Fibroblast of lung (primary cell): ENCODE results near the gene TMEM134. TPM values are rescaled to one million over a fixed set of nuclear protein-coding genes. Genes with fewer than 3 reads are reported as not detected.
A peak's percentile ranks its signal among the peaks of the same experiment; 100 is the strongest.

Experiments
- DNase-seq, 2 donors: peaks; one replicate each; pipeline versions ENCODE4 v3.0.0 to v3.0.0-alpha.2; 2010; ENCODE audit warnings: low read depth in 2 of 2
- H2AFZ ChIP-seq: 2 replicates; pipeline ENCODE4 v1.5.1; 2012; ENCODE audit warnings: low read length, control low read depth, inconsistent platforms
- H3K27ac ChIP-seq: 2 replicates; pipeline ENCODE4 v1.5.1; 2011; ENCODE audit warnings: low read length, control low read depth; ENCODE audit not compliant: insufficient read depth
- H3K27me3 ChIP-seq: 2 replicates; pipeline ENCODE4 v1.5.1; 2011; ENCODE audit warnings: mild to moderate bottlenecking, low read length; ENCODE audit not compliant: control insufficient read depth, insufficient read depth
- H3K36me3 ChIP-seq: 2 replicates; pipeline ENCODE4 v1.5.1; 2011; ENCODE audit warnings: low read length; ENCODE audit not compliant: control insufficient read depth, insufficient read depth
- H3K4me1 ChIP-seq: 2 replicates; pipeline ENCODE4 v1.5.1; 2011; ENCODE audit warnings: low read length; ENCODE audit not compliant: control insufficient read depth, insufficient read depth; ENCODE audit errors: extremely low read depth
- H3K4me2 ChIP-seq: 2 replicates; pipeline ENCODE4 v1.5.1; 2011; ENCODE audit warnings: low read length, control low read depth; ENCODE audit not compliant: insufficient read depth; ENCODE audit errors: extremely low read depth
- H3K4me3 ChIP-seq, 4 experiments: fragments of 200-600 bp in 1 of 4; sonication (generic) in 1 of 4; replicated peaks in 1 of 4; 2 replicates each; pipeline ENCODE4 v1.5.1; 2011 to 2016; ENCODE audit warnings: low read length in 4 of 4, low read depth in 3 of 4, mild to moderate bottlenecking in 3 of 4, control low read depth in 2 of 4, inconsistent platforms in 1 of 4, mixed read lengths in 1 of 4; ENCODE audit not compliant: insufficient read depth in 1 of 4; ENCODE audit errors: control extremely low read depth in 1 of 4
- H3K79me2 ChIP-seq: 2 replicates; pipeline ENCODE4 v1.5.1; 2012; ENCODE audit warnings: mild to moderate bottlenecking, low read length, inconsistent platforms; ENCODE audit not compliant: control insufficient read depth, insufficient read depth
- H3K9ac ChIP-seq: 2 replicates; pipeline ENCODE4 v1.5.1; 2011; ENCODE audit warnings: mild to moderate bottlenecking, low read length, control low read depth; ENCODE audit not compliant: insufficient read depth
- H3K9me3 ChIP-seq: 2 replicates; pipeline ENCODE4 v1.5.1; 2012; ENCODE audit warnings: low read depth, low read length; ENCODE audit not compliant: control insufficient read depth, insufficient read depth
- H4K20me1 ChIP-seq: 2 replicates; pipeline ENCODE4 v1.5.1; 2011; ENCODE audit warnings: low read length; ENCODE audit not compliant: control insufficient read depth, insufficient read depth; ENCODE audit errors: extremely low read depth
- EZH2 ChIP-seq: IDR thresholded peaks from 2 replicates; pipeline ENCODE4 v1.5.1; 2012; ENCODE audit warnings: low read length, control low read depth, mild to moderate bottlenecking; ENCODE audit errors: missing control alignments
- polyA plus RNA-seq, 2 donors: library from polyadenylated mRNA; depleted of rRNA in 1 of 2; stranded (reverse) in 1 of 2; unstranded in 1 of 2; fragments of >200 nt; gene quantifications; 2 replicates each; pipeline ENCODE4 v1.2.1, GENCODE V29; 2011 to 2012; ENCODE audit warnings: missing spikeins in 1 of 2
- total RNA-seq: library from RNA; depleted of rRNA; stranded (reverse); fragments of >200 nt; gene quantifications from 2 replicates; pipeline ENCODE4 v1.2.1, GENCODE V29; 2014
- TF ChIP-seq, protein P1 (sequence below), 2 donors: IDR thresholded peaks in 1 of 2; conservative IDR thresholded peaks in 1 of 2; 1 replicate in 1 of 2; 2 replicates in 1 of 2; pipeline ENCODE4 v1.5.1; 2011 to 2012; ENCODE audit warnings: low read length in 2 of 2, control low read depth in 1 of 2, inconsistent platforms in 1 of 2, low read depth in 1 of 2, mild to moderate bottlenecking in 1 of 2

The TMEM134 gene
- total and polyA plus RNA-seq, 2 donors (not counting 1 experiment from before 2014, with no cell fraction given) = 11.2 to 22.0 TPM

DNA sequence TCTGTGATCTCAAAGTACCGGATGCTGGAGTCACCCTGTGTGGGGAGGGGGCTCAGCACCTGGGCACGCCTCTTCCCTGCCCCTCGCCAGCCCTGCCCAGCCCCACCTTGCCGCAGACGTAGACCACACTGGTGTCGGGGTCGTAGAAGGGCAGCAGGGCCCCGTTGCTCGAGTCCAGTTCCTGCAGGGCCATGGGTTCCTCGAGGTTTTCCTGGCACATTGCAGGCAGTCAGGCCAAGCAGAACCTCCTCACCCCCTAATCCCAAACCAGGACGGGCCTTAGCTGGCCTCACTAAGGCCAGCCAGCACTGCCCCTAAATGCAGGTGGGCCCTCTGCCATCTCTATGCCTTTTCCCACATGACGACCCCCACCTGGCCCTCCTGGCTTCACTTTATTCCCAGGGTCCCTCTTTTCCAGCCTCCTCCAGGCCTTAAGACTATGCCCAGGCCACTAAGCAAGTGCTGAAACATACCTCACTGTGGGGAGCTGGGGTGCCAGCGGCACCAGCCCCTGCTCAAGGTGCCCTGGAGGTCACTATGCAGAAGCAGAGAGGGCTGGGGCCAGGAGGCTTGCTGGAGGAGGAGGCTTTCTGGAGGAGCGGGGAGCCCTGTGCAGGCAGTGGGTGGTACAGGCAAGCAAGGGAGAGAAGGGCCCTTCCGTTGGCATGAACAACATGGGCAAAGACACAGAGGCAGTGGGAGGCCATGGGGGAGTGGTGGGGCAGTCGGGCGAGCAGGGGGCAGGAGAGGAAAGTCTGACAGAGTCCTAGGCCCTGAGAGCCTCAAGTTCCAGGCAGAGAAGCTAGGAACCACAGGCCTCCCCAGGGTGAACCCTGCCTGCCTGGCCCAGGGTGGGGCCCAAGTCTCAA lies 28.6 kb downstream of the TMEM134 start:
- Histone ChIP-seq H3K9me3 (no peaks in the 10 kb centered on the region), H4K20me1 (no peaks in the 10 kb centered on the region), H3K79me2 (peaks cover 11% of the 10 kb centered on the region), H3K27ac (no peak overlapping the region), H2AFZ (no peak overlapping the region), H3K27me3 (no peaks in the 10 kb centered on the region), H3K36me3 (peaks cover 22% of the 10 kb centered on the region), H3K4me2 (no peak overlapping the region), H3K4me3 (no peak overlapping the region), H3K4me1 (peaks cover 3% of the 10 kb centered on the region), H3K9ac (no peak overlapping the region)
- TF ChIP-seq, protein P1, sequence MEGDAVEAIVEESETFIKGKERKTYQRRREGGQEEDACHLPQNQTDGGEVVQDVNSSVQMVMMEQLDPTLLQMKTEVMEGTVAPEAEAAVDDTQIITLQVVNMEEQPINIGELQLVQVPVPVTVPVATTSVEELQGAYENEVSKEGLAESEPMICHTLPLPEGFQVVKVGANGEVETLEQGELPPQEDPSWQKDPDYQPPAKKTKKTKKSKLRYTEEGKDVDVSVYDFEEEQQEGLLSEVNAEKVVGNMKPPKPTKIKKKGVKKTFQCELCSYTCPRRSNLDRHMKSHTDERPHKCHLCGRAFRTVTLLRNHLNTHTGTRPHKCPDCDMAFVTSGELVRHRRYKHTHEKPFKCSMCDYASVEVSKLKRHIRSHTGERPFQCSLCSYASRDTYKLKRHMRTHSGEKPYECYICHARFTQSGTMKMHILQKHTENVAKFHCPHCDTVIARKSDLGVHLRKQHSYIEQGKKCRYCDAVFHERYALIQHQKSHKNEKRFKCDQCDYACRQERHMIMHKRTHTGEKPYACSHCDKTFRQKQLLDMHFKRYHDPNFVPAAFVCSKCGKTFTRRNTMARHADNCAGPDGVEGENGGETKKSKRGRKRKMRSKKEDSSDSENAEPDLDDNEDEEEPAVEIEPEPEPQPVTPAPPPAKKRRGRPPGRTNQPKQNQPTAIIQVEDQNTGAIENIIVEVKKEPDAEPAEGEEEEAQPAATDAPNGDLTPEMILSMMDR (conservative IDR thresholded peaks at IDR 0.05 in 1 of 2, IDR thresholded peaks at IDR 0.05 in 1 of 2; ENCODE audit: low read depth in 1 of 2, low read length in 2 of 2) = no peak
- TF ChIP-seq EZH2 = no peak
- no peak for DNase-seq

DNA sequence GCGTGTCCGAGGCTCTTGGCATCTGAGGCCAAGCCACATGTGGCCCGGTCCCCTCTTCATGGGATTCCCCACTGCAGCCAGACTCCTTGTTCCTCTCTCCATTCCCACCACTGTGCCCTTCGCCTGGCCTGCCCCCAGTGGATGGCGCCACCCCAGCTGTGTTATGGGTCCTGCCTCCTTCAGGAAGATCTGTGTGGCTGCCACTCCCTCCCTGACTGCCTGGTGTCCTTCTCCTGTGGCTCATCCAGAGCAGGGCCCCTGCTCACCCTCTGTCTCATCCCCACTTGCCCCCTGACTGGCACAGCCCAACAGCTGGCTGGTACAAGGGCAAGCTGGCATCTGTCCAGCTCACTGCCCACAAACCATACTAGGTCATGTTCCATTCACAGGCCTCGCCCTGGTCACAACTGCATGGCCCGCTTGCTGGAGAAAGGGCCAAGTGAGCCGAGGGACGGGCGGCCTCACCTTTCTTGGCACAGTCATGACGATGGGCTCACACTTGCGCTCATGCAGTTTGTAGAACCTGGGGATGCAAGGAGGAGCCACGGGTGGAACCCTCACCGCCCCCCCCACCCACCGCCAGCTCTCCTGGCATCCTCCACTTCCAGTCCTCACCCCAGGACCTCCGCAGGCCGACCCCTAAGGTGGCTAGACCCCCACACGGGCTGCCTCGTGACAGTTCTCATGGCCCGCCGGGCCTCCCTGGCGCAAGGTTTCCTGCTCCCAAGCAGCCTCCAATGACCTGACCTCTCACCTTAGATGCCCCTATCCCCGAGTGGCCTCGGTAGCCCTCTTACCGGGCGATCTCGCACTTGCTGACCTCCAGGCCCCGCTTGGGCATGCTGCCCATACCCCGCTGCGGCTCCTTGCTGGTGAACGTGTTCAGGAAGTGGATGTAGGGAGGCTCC lies 29.5 kb downstream of the TMEM134 start:
- H2AFZ ChIP-seq = no peak overlapping the region

More for the DNA sequence above, 29.5 kb downstream of the TMEM134 start:
- H3K9ac ChIP-seq = no peak overlapping the region
- DNase-seq = peak in 1 of 2 donors; percentile 14
- H3K4me3 ChIP-seq = no peak overlapping the region
- no peaks in the 10 kb centered on the region for H3K9me3 ChIP-seq
- peaks cover 11% of the 10 kb centered on the region for H3K79me2 ChIP-seq
- no peaks in the 10 kb centered on the region for H4K20me1 ChIP-seq
- TF ChIP-seq, protein P1 (conservative IDR thresholded peaks at IDR 0.05 in 1 of 2, IDR thresholded peaks at IDR 0.05 in 1 of 2; ENCODE audit: low read depth in 1 of 2, low read length in 2 of 2) = peak in 1 of 2 donors; percentile 12
- no peak for TF ChIP-seq EZH2
- H3K27me3 ChIP-seq = no peaks in the 10 kb centered on the region
- peaks cover 3% of the 10 kb centered on the region for H3K4me1 ChIP-seq
- H3K4me2 ChIP-seq = no peak overlapping the region
- H3K27ac ChIP-seq = no peak overlapping the region
- H3K36me3 ChIP-seq = peaks cover 29% of the 10 kb centered on the region
